ENCODE data around the gene RBM47.

RBM47 gene

GRCh38 chr4:40516651-40517050, 113.0 kb downstream of the RBM47 start:
- Histone ChIP-seq H4K20me1 (ENCODE audit: insufficient read depth, low read length, poor library complexity, severe bottlenecking) (no peaks in the 10 kb centered on the region), H2AFZ (ENCODE audit: low read length) (no peak overlapping the region), H3K36me3 (ENCODE audit: insufficient read depth, low read length) (no peaks in the 10 kb centered on the region), H3K4me3 (ENCODE audit: low read length, poor library complexity, severe bottlenecking) (no peak overlapping the region), H3K27me3 (ENCODE audit: insufficient read depth, low read length, poor library complexity, severe bottlenecking) (no peaks in the 10 kb centered on the region), H3K9me3 (ENCODE audit: insufficient read depth, low read depth, low read length) (no peaks in the 10 kb centered on the region), H3K9me2 (replicated peaks; ENCODE audit: low read depth, low read length) (no peaks in the 10 kb centered on the region), H3K79me2 (ENCODE audit: insufficient read depth, low read length) (no peaks in the 10 kb centered on the region), H3K9ac (ENCODE audit: low read depth, low read length, poor library complexity, severe bottlenecking) (no peak overlapping the region), H3F3A (ENCODE audit: low read depth) (no peaks in the 10 kb centered on the region), H3K4me2 (ENCODE audit: low read depth, low read length, poor library complexity, severe bottlenecking) (no peak overlapping the region), H3K4me1 (ENCODE audit: insufficient read depth, low read length, poor library complexity, severe bottlenecking) (no peaks in the 10 kb centered on the region)
- TF ChIP-seq EZH2phosphoT487 (IDR thresholded peaks at IDR 0.05; ENCODE audit: borderline replicate concordance) (no peak), CTCF (conservative IDR thresholded peaks at IDR 0.05; ENCODE audit: low read length) (no peak)

- Histone ChIP-seq H3K9me2 (replicated peaks; ENCODE audit: low read depth, low read length) (no peaks in the 10 kb centered on the region), H3K9me3 (ENCODE audit: insufficient read depth, low read depth, low read length) (no peaks in the 10 kb centered on the region), H3K36me3 (ENCODE audit: insufficient read depth, low read length) (no peaks in the 10 kb centered on the region), H3K9ac (ENCODE audit: low read depth, low read length, poor library complexity, severe bottlenecking) (no peak overlapping the region), H3K4me3 (ENCODE audit: low read length, poor library complexity, severe bottlenecking) (no peak overlapping the region), H2AFZ (ENCODE audit: low read length) (no peak overlapping the region), H3F3A (ENCODE audit: low read depth) (no peaks in the 10 kb centered on the region), H3K4me2 (ENCODE audit: low read depth, low read length, poor library complexity, severe bottlenecking) (no peak overlapping the region), H3K27me3 (ENCODE audit: insufficient read depth, low read length, poor library complexity, severe bottlenecking) (no peaks in the 10 kb centered on the region), H3K4me1 (ENCODE audit: insufficient read depth, low read length, poor library complexity, severe bottlenecking) (no peaks in the 10 kb centered on the region), H3K79me2 (ENCODE audit: insufficient read depth, low read length) (no peaks in the 10 kb centered on the region), H4K20me1 (ENCODE audit: insufficient read depth, low read length, poor library complexity, severe bottlenecking) (no peaks in the 10 kb centered on the region)
- TF ChIP-seq CTCF (conservative IDR thresholded peaks at IDR 0.05; ENCODE audit: low read length) = no peak
- TF ChIP-seq EZH2phosphoT487 (IDR thresholded peaks at IDR 0.05; ENCODE audit: borderline replicate concordance) = no peak
Measured at GRCh38 chr4:40515398-40516293, 114.0 kb downstream of the RBM47 start.

GRCh38 chr4:40515037-40515397, 114.6 kb downstream of the RBM47 start:
- H3K27me3 ChIP-seq (ENCODE audit: insufficient read depth, low read length, poor library complexity, severe bottlenecking) = no peaks in the 10 kb centered on the region
- H3K4me1 ChIP-seq (ENCODE audit: insufficient read depth, low read length, poor library complexity, severe bottlenecking) = no peaks in the 10 kb centered on the region
- no peak overlapping the region for H3K4me2 ChIP-seq (ENCODE audit: low read depth, low read length, poor library complexity, severe bottlenecking)
- no peak overlapping the region for H3K9ac ChIP-seq (ENCODE audit: low read depth, low read length, poor library complexity, severe bottlenecking)
- no peaks in the 10 kb centered on the region for H3F3A ChIP-seq (ENCODE audit: low read depth)
- no peak overlapping the region for H3K4me3 ChIP-seq (ENCODE audit: low read length, poor library complexity, severe bottlenecking)
- no peaks in the 10 kb centered on the region for H3K36me3 ChIP-seq (ENCODE audit: insufficient read depth, low read length)
- no peaks in the 10 kb centered on the region for H3K79me2 ChIP-seq (ENCODE audit: insufficient read depth, low read length)
- TF ChIP-seq CTCF (conservative IDR thresholded peaks at IDR 0.05; ENCODE audit: low read length) (no peak), EZH2phosphoT487 (IDR thresholded peaks at IDR 0.05; ENCODE audit: borderline replicate concordance) (no peak)
- no peaks in the 10 kb centered on the region for H4K20me1 ChIP-seq (ENCODE audit: insufficient read depth, low read length, poor library complexity, severe bottlenecking)
- H3K9me2 ChIP-seq (replicated peaks; ENCODE audit: low read depth, low read length) = no peaks in the 10 kb centered on the region
- no peaks in the 10 kb centered on the region for H3K9me3 ChIP-seq (ENCODE audit: insufficient read depth, low read depth, low read length)
- no peak overlapping the region for H2AFZ ChIP-seq (ENCODE audit: low read length)

Measured in Loucy (cell line).